Mesenteric fat pad (tissue), 1 donor: ENCODE measurements around the gene LRRC7. TPM values are rescaled to one million over a fixed set of nuclear protein-coding genes. Genes with fewer than 3 reads are reported as not detected.

Experiments used
- DNase-seq: peaks from one replicate; pipeline ENCODE4 v3.0.0-alpha.2; 2020; ENCODE audit warnings: low spot score
- long read RNA-seq: library from polyadenylated mRNA; unstranded; transcript quantifications from one replicate; pipeline ENCODE4 v2.0.0, GENCODE V29; 2020
- total RNA-seq: library from RNA; stranded (reverse); fragmentation: NEBNext Ultra II Directional; extraction: Animal tissue kit (Norgen Biotek cat#: 25700); gene quantifications from one replicate; pipeline ENCODE4 v1.2.1, GENCODE V29; 2021
- donor health status: DM: yes; HTN: yes; CAD: no.

Gene LRRC7
- total RNA-seq, result 0.03 TPM
- long read RNA-seq, partial matches to known transcripts, result 0 of 1 reads
- long read RNA-seq, other reads (novel, unspliced or antisense), result 1 of 1 reads

GRCh38 chr1:69567652-69568420, at the start of gene LRRC7:
LRRC7 (plus strand) TSS chr1:69567922; CDS start chr1:69568640, 718 bp downstream.
- no peak for DNase-seq

- no peak for DNase-seq
Observed at GRCh38 chr1:69519006-69519405, 48.7 kb upstream of the LRRC7 start.

GRCh38 chr1:69520326-69520725, 47.4 kb upstream of the LRRC7 start:
- no peak for DNase-seq

- no peak for DNase-seq
Observed at GRCh38 chr1:69523032-69523431, 44.7 kb upstream of the LRRC7 start.

- DNase-seq, result no peak
Observed at GRCh38 chr1:69523461-69523860, 44.3 kb upstream of the LRRC7 start.

- no peak for DNase-seq
Observed at GRCh38 chr1:69524015-69524414, 43.7 kb upstream of the LRRC7 start.

GRCh38 chr1:69527273-69527672, 40.4 kb upstream of the LRRC7 start:
- DNase-seq, result no peak

- no peak for DNase-seq
Observed at GRCh38 chr1:69528376-69528775, 39.3 kb upstream of the LRRC7 start.

- DNase-seq, result no peak
Observed at GRCh38 chr1:69533343-69533742, 34.4 kb upstream of the LRRC7 start.

- no peak for DNase-seq
Observed at GRCh38 chr1:69534829-69535228, 32.9 kb upstream of the LRRC7 start.

- DNase-seq, result no peak
Observed at GRCh38 chr1:69535490-69535889, 32.2 kb upstream of the LRRC7 start.

- DNase-seq, result no peak
Observed at GRCh38 chr1:69540052-69540451, 27.7 kb upstream of the LRRC7 start.

GRCh38 chr1:69551476-69552324, 16.0 kb upstream of the LRRC7 start:
- DNase-seq, result no peak

GRCh38 chr1:69553726-69554125, 14.0 kb upstream of the LRRC7 start:
- no peak for DNase-seq

GRCh38 chr1:69568421-69569174, 876 bp downstream of the LRRC7 start:
- DNase-seq, result no peak

- DNase-seq, result no peak
Observed at GRCh38 chr1:69569175-69569541, 1.4 kb downstream of the LRRC7 start.

GRCh38 chr1:69569576-69570328, 2.0 kb downstream of the LRRC7 start:
- DNase-seq, result no peak

- DNase-seq, result no peak
Observed at GRCh38 chr1:69570356-69570755, 2.6 kb downstream of the LRRC7 start.

- DNase-seq, result no peak
Observed at GRCh38 chr1:69572921-69573320, 5.2 kb downstream of the LRRC7 start.

- no peak for DNase-seq
Observed at GRCh38 chr1:69573911-69574310, 6.2 kb downstream of the LRRC7 start.

- no peak for DNase-seq
Observed at GRCh38 chr1:69585666-69586065, 17.9 kb downstream of the LRRC7 start.
